ENCODE results near the gene ME3.

GRCh38 chr11:86630229-86630981, 42.0 kb downstream of the ME3 start:
- TF ChIP-seq CTCF (IDR thresholded peaks at IDR 0.05; ENCODE audit: low read depth, low read length, missing input control): no peak
- no peak for TF ChIP-seq FOXA1 (IDR thresholded peaks at IDR 0.05)
- TF ChIP-seq YY1 (IDR thresholded peaks at IDR 0.05): no peak
- no peak for TF ChIP-seq REST (IDR thresholded peaks at IDR 0.05)
- TF ChIP-seq GABPA (IDR thresholded peaks at IDR 0.05 in 1 of 2, conservative IDR thresholded peaks at IDR 0.05 in 1 of 2): no peak
- no peak for TF ChIP-seq MAX (IDR thresholded peaks at IDR 0.05)

All from liver (tissue), 3 donors.